ENCODE data around the gene CPXM1.

The CPXM1 gene

GRCh38 chr20:2762578-2763131 is 37.8 kb downstream of the CPXM1 start:
- DNase-seq: no peak

- DNase-seq: no peak
These were observed 38.5 kb downstream of the CPXM1 start for GRCh38 chr20:2761885-2762284.

GRCh38 chr20:2760952-2761305 is 39.5 kb downstream of the CPXM1 start:
- DNase-seq: no peak

GRCh38 chr20:2760297-2760951 is 40.0 kb downstream of the CPXM1 start:
- DNase-seq: no peak

GRCh38 chr20:2759603-2760296 is 40.7 kb downstream of the CPXM1 start:
- no peak for DNase-seq

GRCh38 chr20:2759143-2759542 is 41.3 kb downstream of the CPXM1 start:
- no peak for DNase-seq

GRCh38 chr20:2757969-2758368 is 42.5 kb downstream of the CPXM1 start:
- no peak for DNase-seq

- DNase-seq: no peak
These were observed 43.4 kb downstream of the CPXM1 start for GRCh38 chr20:2757001-2757400.

- DNase-seq: no peak
These were observed 44.3 kb downstream of the CPXM1 start for GRCh38 chr20:2756056-2756611.

- DNase-seq: no peak
These were observed 44.9 kb downstream of the CPXM1 start for GRCh38 chr20:2755451-2756055.

- DNase-seq: no peak
These were observed 46.0 kb downstream of the CPXM1 start for GRCh38 chr20:2754424-2754823.

- no peak for DNase-seq
These were observed 46.9 kb downstream of the CPXM1 start for GRCh38 chr20:2753461-2754040.

- DNase-seq: peak; percentile 45
These were observed 47.6 kb downstream of the CPXM1 start for GRCh38 chr20:2752567-2753460.

- peak; percentile 44 for DNase-seq
These were observed 48.4 kb downstream of the CPXM1 start for GRCh38 chr20:2751878-2752566.

GRCh38 chr20:2751347-2751877 is 49.0 kb downstream of the CPXM1 start:
- DNase-seq: no peak

- no peak for DNase-seq
These were observed 49.8 kb downstream of the CPXM1 start for GRCh38 chr20:2750491-2751251.

GRCh38 chr20:2749951-2750490 is 50.4 kb downstream of the CPXM1 start:
- no peak for DNase-seq

GRCh38 chr20:2749343-2749950 is 51.0 kb downstream of the CPXM1 start:
- DNase-seq: no peak

- DNase-seq: no peak
These were observed 51.7 kb downstream of the CPXM1 start for GRCh38 chr20:2748551-2749342.
